MCF 10A (cell line): ENCODE measurements around the gene CLDN20. TPM values are rescaled to one million over a fixed set of nuclear protein-coding genes. Genes with fewer than 3 reads are reported as not detected.

Source experiments
- BruUV-seq: library from RNA; stranded (reverse); fragments of 400-500 nt; replicated peaks from 2 replicates; lab custom pipeline; 2021; lab: Mats Ljungman, UMichigan
- CTCF ChIA-PET: fragments of 300-600 bp; sonication (Branson Sonifier 250); formaldehyde crosslinking; extraction: SDS; loops from one replicate; lab custom pipeline; 2021; ENCODE audit warnings: antibody characterized with exemption, inconsistent platforms; lab: Yijun Ruan, JAX
- POLR2A ChIA-PET: fragments of 300-600, 350-650 bp; sonication (Branson Sonifier 250); formaldehyde crosslinking; extraction: SDS; loops from one replicate; lab custom pipeline; 2020; ENCODE audit warnings: antibody characterized with exemption, inconsistent platforms; lab: Yijun Ruan, JAX
- DNase-seq: peaks from one replicate; pipeline ENCODE4 v3.0.0-alpha.2; 2018; ENCODE audit not compliant: unreplicated experiment
- H3K27ac Mint-ChIP-seq: one replicate; pipeline ENCODE4 v1.8.0; 2022; ENCODE audit warnings: mild to moderate bottlenecking, low read depth, mixed read lengths; ENCODE audit not compliant: unreplicated experiment
- H3K27me3 Mint-ChIP-seq: one replicate; pipeline ENCODE4 v1.8.0; 2022; ENCODE audit warnings: mixed read lengths; ENCODE audit not compliant: insufficient read depth, unreplicated experiment
- H3K36me3 Mint-ChIP-seq: one replicate; pipeline ENCODE4 v1.8.0; 2022; ENCODE audit warnings: mild to moderate bottlenecking, moderate library complexity, mixed read lengths; ENCODE audit not compliant: insufficient read depth, unreplicated experiment
- H3K4me1 Mint-ChIP-seq: one replicate; pipeline ENCODE4 v1.8.0; 2022; ENCODE audit warnings: mixed read lengths; ENCODE audit not compliant: insufficient read depth, unreplicated experiment
- H3K4me3 Mint-ChIP-seq: one replicate; pipeline ENCODE4 v1.8.0; 2022; ENCODE audit warnings: mild to moderate bottlenecking, moderate library complexity, mixed read lengths; ENCODE audit not compliant: unreplicated experiment
- H3K9me3 Mint-ChIP-seq: one replicate; pipeline ENCODE4 v1.8.0; 2022; ENCODE audit warnings: mixed read lengths; ENCODE audit not compliant: unreplicated experiment
- CTCF ChIP-seq: fragments of 200-600 bp; IDR thresholded peaks from one replicate; pipeline ENCODE4 v1.8.0; 2022; ENCODE audit warnings: antibody characterized with exemption, mild to moderate bottlenecking; ENCODE audit not compliant: unreplicated experiment
- intact Hi-C: fragments of 100-400 bp; cut with micrococcal nuclease; formaldehyde crosslinking; loops from 2 replicates; pipeline ENCODE4 v1.14.1; 2022
- total RNA-seq: library from RNA; stranded (reverse); gene quantifications from 2 replicates; pipeline ENCODE4 v1.2.3, GENCODE V29; 2022

Gene CLDN20
- total RNA-seq, 1 experiment from 2014 or later, result not detected

DNA sequence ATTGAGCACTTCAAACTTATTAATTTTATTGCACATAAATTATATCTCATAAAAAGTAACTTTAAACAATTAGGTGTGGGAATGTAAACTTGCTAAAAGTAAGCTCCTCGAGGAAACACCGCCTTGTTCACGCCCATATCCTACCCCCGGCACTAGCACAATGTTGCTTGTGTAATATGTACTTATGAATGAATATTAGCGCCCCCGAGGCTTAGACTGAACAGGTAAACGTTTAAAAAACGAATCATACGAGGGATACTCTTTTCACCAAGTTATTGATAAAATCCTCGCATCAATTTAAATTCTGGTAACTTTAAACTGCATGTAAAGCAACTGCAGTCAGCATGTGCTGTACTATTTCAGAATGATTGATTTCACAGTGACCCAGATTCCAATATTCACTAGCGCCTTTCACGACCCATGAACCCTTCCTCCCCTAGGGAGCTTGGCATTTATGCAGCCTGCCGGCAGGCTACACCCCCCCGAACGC is 49.8 kb downstream of the CLDN20 start:
- no TSS peak for BruUV-seq
- CTCF ChIA-PET, result interaction anchor here (0.6 to 1.0 kb wide), 3 partner anchors 16 to 128 kb away, joined by 3 to 4 read pairs (median 3); no protein-coding TSS in a partner anchor
- POLR2A ChIA-PET, result interaction anchor here (0.6 to 2.8 kb wide), 12 partner anchors 10 to 1474 kb away, joined by 3 to 13 read pairs (median 4); no protein-coding TSS in a partner anchor
- TF ChIP-seq CTCF, result no peak
- intact Hi-C loops, result loop anchor here (5.0 kb wide), 1 partner anchor 136 kb away; no protein-coding TSS in a partner anchor
- H3K36me3 Mint-ChIP-seq, result peaks cover 15% of the 10 kb centered on the region
- peaks cover 11% of the 10 kb centered on the region for H3K4me1 Mint-ChIP-seq
- DNase-seq, result peak; percentile 34
- no peaks in the 10 kb centered on the region for H3K27me3 Mint-ChIP-seq
- no peaks in the 10 kb centered on the region for H3K9me3 Mint-ChIP-seq
- H3K27ac Mint-ChIP-seq, result peak overlapping the region; percentile 97
- H3K4me3 Mint-ChIP-seq, result peak overlapping the region; percentile 79

DNA sequence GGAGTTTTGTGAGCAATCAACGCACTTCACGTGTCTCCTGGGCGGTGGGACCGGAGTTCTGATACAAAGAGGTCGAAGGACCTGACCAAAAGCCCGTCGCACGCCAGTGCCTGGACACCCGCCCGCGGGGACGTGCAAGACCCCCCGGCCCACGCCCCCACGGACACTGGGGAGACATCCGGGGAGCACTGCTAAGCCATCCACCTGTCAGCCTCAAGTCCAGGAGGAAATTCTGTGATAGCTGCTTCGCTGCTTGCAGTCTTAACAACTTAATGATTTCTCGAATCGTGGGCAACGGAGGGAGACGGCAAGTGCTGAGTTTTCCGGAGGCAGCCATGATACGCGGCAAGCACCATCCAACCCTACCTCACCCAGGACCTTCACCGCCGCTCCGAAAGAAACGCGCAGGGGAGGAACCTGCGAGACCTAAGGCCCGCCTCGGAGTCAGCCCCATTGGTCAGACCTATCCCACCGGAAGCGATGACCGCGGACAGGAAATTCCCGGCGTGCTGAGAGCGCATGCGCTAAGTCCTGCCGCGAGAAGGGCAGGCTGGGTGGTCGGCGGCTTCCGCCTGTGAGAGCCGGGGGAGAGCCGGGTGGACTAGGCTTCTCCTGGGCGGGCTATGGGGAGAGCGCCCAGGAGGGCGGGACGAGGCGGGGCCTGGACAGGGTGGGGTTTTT is 50.4 kb downstream of the CLDN20 start, which contains the start of gene TFB1M:
TFB1M (minus strand) TSS at position 393 of the 681 bp plus-strand sequence; CDS start at position 337, 56 bp downstream.
- TF ChIP-seq CTCF, result no peak
- TSS peak; percentile 70 for BruUV-seq
- peak within 1 kb of the TSS; percentile 79 for H3K4me3 Mint-ChIP-seq
- H3K4me1 Mint-ChIP-seq, result peaks cover 8% of the 10 kb centered on the region
- H3K27me3 Mint-ChIP-seq, result no peaks in the 10 kb centered on the region
- intact Hi-C loops, result loop anchor here (5.0 kb wide), 1 partner anchor 137 kb away; no protein-coding TSS in a partner anchor
- peak; percentile 98 for DNase-seq
- ChIA-PET CTCF (interaction anchor here (0.5 to 1.4 kb wide), 7 partner anchors 13 to 1469 kb away, joined by 3 to 4 read pairs (median 3); no protein-coding TSS in a partner anchor), POLR2A (interaction anchor here (0.7 to 2.8 kb wide), 28 partner anchors 11 to 1883 kb away, joined by 3 to 19 read pairs (median 4); no protein-coding TSS in a partner anchor)
- H3K27ac Mint-ChIP-seq, result peak within 1 kb of the TSS; percentile 97
- H3K36me3 Mint-ChIP-seq, result peaks cover 11% of the 10 kb centered on the region
- no peaks in the 10 kb centered on the region for H3K9me3 Mint-ChIP-seq

DNA sequence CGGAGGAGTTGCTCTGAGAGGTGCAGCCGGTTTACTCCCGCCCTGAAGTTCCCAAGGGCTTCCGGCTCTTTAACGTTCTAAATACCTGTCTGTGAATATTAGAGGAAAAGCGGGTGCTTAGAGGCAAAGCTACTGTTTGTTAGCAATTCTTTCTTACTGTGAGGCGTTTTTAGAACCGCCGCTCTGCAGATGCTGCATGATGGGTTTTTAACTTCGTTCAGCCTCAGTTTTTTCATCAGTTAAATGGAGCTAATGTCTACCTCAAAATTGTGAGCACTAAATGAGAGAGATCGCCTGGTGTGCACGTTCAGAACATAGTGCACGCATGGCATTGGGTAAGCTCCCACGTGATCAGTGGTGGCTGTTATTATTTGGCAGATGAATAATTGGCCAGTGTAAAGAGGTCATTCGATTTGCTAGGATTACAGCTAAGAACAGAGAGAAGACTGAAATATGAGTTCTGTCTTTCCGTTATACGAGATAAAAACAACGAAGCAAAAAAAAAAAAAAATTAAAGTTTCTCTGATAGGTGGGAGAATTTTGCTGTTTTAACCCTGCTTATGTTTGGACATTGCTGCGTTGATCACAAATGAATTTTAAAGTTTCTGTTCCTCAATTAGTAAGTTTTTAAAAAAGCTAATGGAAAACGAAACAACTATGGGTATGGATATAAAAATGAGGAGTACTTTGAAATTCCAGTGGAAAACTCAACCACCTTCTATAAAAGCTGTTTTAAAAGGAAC is 51.1 kb downstream of the CLDN20 start:
- no peaks in the 10 kb centered on the region for H3K9me3 Mint-ChIP-seq
- peak; percentile 88 for DNase-seq
- no peaks in the 10 kb centered on the region for H3K27me3 Mint-ChIP-seq
- CTCF ChIA-PET, result interaction anchor here (0.5 to 2.4 kb wide), 9 partner anchors 12 to 1468 kb away, joined by 3 to 13 read pairs (median 4); no protein-coding TSS in a partner anchor
- H3K27ac Mint-ChIP-seq, result peak overlapping the region; percentile 97
- no peak for TF ChIP-seq CTCF
- intact Hi-C loops, result loop anchor here (5.0 kb wide), 3 partner anchors 138 to 1467 kb away; no protein-coding TSS in a partner anchor
- TSS peak; percentile 90 for BruUV-seq
- POLR2A ChIA-PET, result interaction anchor here (0.6 to 2.8 kb wide), 30 partner anchors 13 to 1883 kb away, joined by 3 to 19 read pairs (median 4); no protein-coding TSS in a partner anchor
- peaks cover 6% of the 10 kb centered on the region for H3K4me1 Mint-ChIP-seq
- H3K36me3 Mint-ChIP-seq, result peaks cover 7% of the 10 kb centered on the region
- H3K4me3 Mint-ChIP-seq, result peak overlapping the region; percentile 79
